GM18526 (cell line): ENCODE data around the gene DCDC2B.

Source experiments
- POLR2A ChIP-seq: IDR thresholded peaks from 3 replicates; pipeline ENCODE4 v1.6.1; 2011; ENCODE audit not compliant: insufficient read length; ENCODE audit errors: extremely low read depth

The DCDC2B gene

GRCh38 chr1:32208891-32209328 is at the start of gene DCDC2B:
DCDC2B (plus strand) TSS chr1:32209089; CDS start chr1:32209094, 5 bp downstream.
- no peak for TF ChIP-seq POLR2A

- TF ChIP-seq POLR2A: no peak
Measured at GRCh38 chr1:32159189-32159588, 49.7 kb upstream of the DCDC2B start.

- no peak for TF ChIP-seq POLR2A
Measured at GRCh38 chr1:32163405-32163804, 45.5 kb upstream of the DCDC2B start.

- no peak for TF ChIP-seq POLR2A
Measured at GRCh38 chr1:32170991-32171390, 37.9 kb upstream of the DCDC2B start.

- no peak for TF ChIP-seq POLR2A
Measured at GRCh38 chr1:32172621-32173245, 36.2 kb upstream of the DCDC2B start.

- no peak for TF ChIP-seq POLR2A
Measured at GRCh38 chr1:32178380-32179192, 30.3 kb upstream of the DCDC2B start.

- TF ChIP-seq POLR2A: no peak
Measured at GRCh38 chr1:32179193-32179442, 29.8 kb upstream of the DCDC2B start.

GRCh38 chr1:32179443-32180185 is 29.3 kb upstream of the DCDC2B start, which contains the start of gene TXLNA:
TXLNA (plus strand) TSS chr1:32179675; CDS start chr1:32180346, 671 bp downstream.
- TF ChIP-seq POLR2A: peak; percentile 85

GRCh38 chr1:32180186-32181060 is 28.5 kb upstream of the DCDC2B start:
- no peak for TF ChIP-seq POLR2A

- no peak for TF ChIP-seq POLR2A
Measured at GRCh38 chr1:32181065-32181464, 27.8 kb upstream of the DCDC2B start.

- TF ChIP-seq POLR2A: no peak
Measured at GRCh38 chr1:32181563-32181962, 27.3 kb upstream of the DCDC2B start.

GRCh38 chr1:32182060-32182459 is 26.8 kb upstream of the DCDC2B start:
- TF ChIP-seq POLR2A: no peak

- no peak for TF ChIP-seq POLR2A
Measured at GRCh38 chr1:32184650-32185049, 24.2 kb upstream of the DCDC2B start.

- TF ChIP-seq POLR2A: no peak
Measured at GRCh38 chr1:32186077-32186476, 22.8 kb upstream of the DCDC2B start.

- TF ChIP-seq POLR2A: no peak
Measured at GRCh38 chr1:32186491-32186890, 22.4 kb upstream of the DCDC2B start.
